Glutamatergic neuron (in vitro differentiated cells): ENCODE data around the gene STAT6. TPM values are rescaled to one million over a fixed set of nuclear protein-coding genes. Genes with fewer than 3 reads are reported as not detected.
A peak's percentile ranks its signal among the peaks of the same experiment; 100 is the strongest.

Experiments used
- DNase-seq: peaks from one replicate; pipeline ENCODE4 v3.0.0; 2022
- H3K27ac Mint-ChIP-seq: one replicate; pipeline ENCODE4 v1.8.0; 2020; ENCODE audit warnings: mild to moderate bottlenecking, mixed read lengths, inconsistent platforms; ENCODE audit not compliant: unreplicated experiment
- H3K27me3 Mint-ChIP-seq: one replicate; pipeline ENCODE4 v1.8.0; 2020; ENCODE audit warnings: mild to moderate bottlenecking, moderate library complexity, mixed read lengths, inconsistent platforms; ENCODE audit not compliant: unreplicated experiment
- H3K36me3 Mint-ChIP-seq: one replicate; pipeline ENCODE4 v1.8.0; 2020; ENCODE audit warnings: mild to moderate bottlenecking, mixed read lengths, inconsistent platforms; ENCODE audit not compliant: unreplicated experiment
- H3K4me1 Mint-ChIP-seq: one replicate; pipeline ENCODE4 v1.8.0; 2020; ENCODE audit warnings: mild to moderate bottlenecking, low read depth, mixed read lengths, inconsistent platforms; ENCODE audit not compliant: unreplicated experiment
- H3K4me3 Mint-ChIP-seq: one replicate; pipeline ENCODE4 v1.8.0; 2020; ENCODE audit warnings: mild to moderate bottlenecking, mixed read lengths, inconsistent platforms; ENCODE audit not compliant: unreplicated experiment
- H3K9me3 Mint-ChIP-seq: one replicate; pipeline ENCODE4 v1.8.0; 2020; ENCODE audit warnings: mild to moderate bottlenecking, moderate library complexity, mixed read lengths, inconsistent platforms; ENCODE audit not compliant: unreplicated experiment
- total RNA-seq: library from RNA; stranded (reverse); fragmentation: NEBNext Ultra II Directional; extraction: Animal tissue kit (Norgen Biotek cat#: 25700); gene quantifications from one replicate; pipeline ENCODE4 v1.2.1, GENCODE V29; 2021; ENCODE audit not compliant: unreplicated experiment
- TF ChIP-seq, protein P1 (sequence below): fragments of 200-600 bp; sonication (generic); IDR thresholded peaks from one replicate; pipeline ENCODE4 v1.5.0; 2021; ENCODE audit not compliant: partially characterized antibody, unreplicated experiment

The STAT6 gene
- total RNA-seq, 1 donor from 2014 or later: 34.4 TPM

DNA sequence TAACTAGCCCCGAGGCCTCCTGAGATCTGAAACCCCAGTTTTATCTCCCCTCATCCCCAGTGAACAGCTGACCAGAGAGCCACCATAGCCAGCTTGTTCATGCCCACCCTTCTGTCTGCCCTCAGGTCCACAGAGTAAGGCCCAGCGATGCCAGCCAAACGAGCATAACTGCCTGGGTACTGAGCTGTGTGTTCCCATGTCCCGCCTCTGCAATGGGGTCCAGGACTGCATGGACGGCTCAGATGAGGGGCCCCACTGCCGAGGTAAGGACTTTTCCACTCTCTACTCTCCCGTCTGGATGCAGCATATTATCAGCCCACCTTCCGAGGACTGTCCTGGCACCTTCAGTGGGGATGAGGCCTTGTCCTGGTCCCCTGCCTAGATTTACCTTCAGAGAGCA is 30.1 kb upstream of the STAT6 start:
- Mint-ChIP-seq H3K9me3 (peaks cover 1% of the 10 kb centered on the region), H3K4me3 (no peak overlapping the region), H3K4me1 (peaks cover 18% of the 10 kb centered on the region), H3K27me3 (peaks cover 4% of the 10 kb centered on the region), H3K27ac (no peak overlapping the region), H3K36me3 (peaks cover 5% of the 10 kb centered on the region)
- no peak for DNase-seq
- TF ChIP-seq, protein P1, sequence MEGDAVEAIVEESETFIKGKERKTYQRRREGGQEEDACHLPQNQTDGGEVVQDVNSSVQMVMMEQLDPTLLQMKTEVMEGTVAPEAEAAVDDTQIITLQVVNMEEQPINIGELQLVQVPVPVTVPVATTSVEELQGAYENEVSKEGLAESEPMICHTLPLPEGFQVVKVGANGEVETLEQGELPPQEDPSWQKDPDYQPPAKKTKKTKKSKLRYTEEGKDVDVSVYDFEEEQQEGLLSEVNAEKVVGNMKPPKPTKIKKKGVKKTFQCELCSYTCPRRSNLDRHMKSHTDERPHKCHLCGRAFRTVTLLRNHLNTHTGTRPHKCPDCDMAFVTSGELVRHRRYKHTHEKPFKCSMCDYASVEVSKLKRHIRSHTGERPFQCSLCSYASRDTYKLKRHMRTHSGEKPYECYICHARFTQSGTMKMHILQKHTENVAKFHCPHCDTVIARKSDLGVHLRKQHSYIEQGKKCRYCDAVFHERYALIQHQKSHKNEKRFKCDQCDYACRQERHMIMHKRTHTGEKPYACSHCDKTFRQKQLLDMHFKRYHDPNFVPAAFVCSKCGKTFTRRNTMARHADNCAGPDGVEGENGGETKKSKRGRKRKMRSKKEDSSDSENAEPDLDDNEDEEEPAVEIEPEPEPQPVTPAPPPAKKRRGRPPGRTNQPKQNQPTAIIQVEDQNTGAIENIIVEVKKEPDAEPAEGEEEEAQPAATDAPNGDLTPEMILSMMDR: no peak

DNA sequence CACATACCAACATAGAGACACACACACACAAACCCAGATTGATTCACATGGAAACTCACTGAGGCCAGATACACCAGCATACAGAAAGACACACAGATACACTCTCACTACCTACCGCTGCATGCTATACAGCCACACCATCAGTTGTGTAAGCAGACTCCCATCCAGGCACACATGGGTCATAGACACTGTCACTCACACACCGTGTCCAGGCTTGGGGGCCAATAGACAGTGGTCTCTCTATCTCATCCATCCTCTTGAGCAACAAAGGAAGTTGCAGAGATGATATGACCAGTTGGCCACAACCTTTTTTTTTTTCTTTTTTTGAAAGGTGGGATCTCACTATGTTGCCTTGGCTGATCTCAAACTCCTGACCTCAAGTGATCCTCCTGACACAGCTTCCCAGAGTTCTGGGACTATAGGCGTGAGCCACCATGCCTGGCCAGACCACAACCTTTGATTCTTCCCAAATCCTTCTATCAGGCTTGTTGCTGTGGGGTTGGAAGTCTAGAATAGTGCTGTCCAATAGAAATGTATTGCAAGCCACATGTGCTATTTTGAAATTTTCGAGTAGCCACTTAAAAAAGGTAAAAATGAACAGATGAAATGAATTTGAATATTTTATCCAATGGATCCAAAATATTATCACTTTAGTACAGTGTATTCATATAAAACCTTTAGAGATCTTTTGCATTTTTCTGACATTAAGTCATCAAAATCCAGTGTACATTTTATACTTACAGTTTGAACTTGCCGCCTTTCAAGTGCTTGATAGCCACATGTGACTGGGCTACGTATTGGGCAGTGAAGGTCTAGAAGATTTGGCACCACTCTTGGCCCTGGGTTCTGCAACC is 28.9 kb upstream of the STAT6 start:
- Mint-ChIP-seq H3K36me3 (no peaks in the 10 kb centered on the region), H3K4me3 (peak overlapping the region; percentile 21), H3K27me3 (peaks cover 4% of the 10 kb centered on the region), H3K4me1 (peaks cover 13% of the 10 kb centered on the region), H3K27ac (no peak overlapping the region), H3K9me3 (no peaks in the 10 kb centered on the region)
- DNase-seq: no peak
- TF ChIP-seq, protein P1: no peak

DNA sequence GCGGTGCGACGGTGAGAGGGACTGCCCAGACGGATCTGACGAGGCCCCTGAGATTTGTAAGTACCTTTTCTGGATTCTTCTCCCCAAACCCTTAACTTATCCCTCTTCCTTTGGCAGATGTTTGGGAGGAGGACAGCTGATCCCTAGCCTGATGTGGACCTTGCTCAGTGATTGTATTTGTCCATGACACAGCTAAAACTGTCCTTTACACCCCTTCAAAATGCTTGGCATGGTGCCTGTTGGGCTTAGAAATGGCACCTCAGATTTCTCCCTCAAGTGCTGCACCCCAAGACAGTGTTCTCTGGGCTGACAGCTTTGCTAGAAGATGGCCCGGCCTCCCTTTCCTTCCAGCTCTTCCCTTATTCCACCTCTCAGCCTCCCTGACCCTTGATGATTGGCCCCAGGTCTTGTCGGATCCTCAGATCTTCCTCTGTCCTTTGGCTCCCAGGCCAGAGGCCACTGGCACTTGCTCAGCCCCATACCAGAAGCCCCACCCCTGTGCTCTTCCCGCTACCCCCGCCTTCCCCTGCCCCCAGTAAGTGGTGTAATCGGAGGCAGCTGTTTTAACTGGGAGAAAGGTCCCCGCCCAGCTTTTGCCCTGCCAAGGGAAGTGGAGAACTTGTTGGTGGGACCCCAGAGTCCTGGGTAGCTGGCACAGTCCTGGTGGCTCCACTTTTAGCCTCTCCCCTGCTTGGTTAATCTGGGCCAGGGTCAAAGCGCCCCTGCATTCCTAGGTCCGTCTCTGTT is 27.5 kb upstream of the STAT6 start:
- H3K27me3 Mint-ChIP-seq: peaks cover 4% of the 10 kb centered on the region
- TF ChIP-seq, protein P1: no peak
- H3K36me3 Mint-ChIP-seq: no peaks in the 10 kb centered on the region
- H3K27ac Mint-ChIP-seq: no peak overlapping the region
- no peaks in the 10 kb centered on the region for H3K9me3 Mint-ChIP-seq
- no peak overlapping the region for H3K4me3 Mint-ChIP-seq
- no peak for DNase-seq
- peaks cover 13% of the 10 kb centered on the region for H3K4me1 Mint-ChIP-seq

DNA sequence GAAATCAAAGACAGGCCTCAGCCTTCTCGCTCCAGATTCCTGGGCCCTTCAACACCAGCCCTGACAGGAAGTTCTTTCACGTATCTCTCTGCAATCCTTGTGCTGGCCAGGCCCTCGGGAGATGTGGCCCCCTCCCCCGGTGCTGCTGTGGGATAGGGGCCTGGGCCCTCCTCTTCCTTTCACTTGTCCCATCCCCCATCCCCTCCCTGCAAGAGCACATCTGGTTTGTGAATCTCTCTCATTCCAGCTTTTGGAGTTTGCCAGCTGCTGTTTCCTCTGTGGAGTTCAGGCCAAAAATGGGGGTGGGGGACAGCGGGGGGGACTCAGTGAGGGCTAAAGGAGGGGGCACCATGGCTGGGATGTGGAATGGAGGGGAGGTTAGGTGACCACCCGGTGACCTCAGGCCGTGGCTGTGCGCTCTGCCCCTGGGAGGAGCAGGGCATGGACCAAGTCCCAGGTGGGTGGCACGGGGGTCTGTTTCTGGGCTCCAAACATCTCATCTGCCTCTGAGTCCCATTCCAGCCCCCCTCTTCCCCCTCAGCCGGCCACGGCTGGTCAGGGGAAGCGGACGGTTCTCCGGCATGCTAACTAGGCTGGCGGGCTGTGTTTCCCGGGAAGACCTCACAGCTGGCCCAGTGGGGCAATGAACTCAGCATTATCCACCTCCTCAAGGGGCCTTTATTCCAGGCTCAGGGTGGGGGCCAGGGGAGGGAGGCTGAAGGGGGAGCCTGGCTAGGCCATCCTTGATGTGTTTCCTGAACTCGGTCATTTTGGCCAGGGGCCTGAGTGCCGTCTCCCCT is 24.6 kb upstream of the STAT6 start:
- Mint-ChIP-seq H3K4me3 (no peak overlapping the region), H3K27ac (no peak overlapping the region), H3K9me3 (no peaks in the 10 kb centered on the region), H3K4me1 (peaks cover 26% of the 10 kb centered on the region), H3K36me3 (no peaks in the 10 kb centered on the region), H3K27me3 (peaks cover 4% of the 10 kb centered on the region)
- DNase-seq: no peak
- TF ChIP-seq, protein P1: no peak
